OCI-LY1 (cell line): ENCODE results near the gene CAPN14.

Experiments
- EZH2 ChIP-seq: fragments of 200-600 bp; sonication (generic), shearing (Covaris generic); IDR thresholded peaks from 2 replicates; pipeline ENCODE4 v1.8.0; 2017; ENCODE audit warnings: borderline replicate concordance, mixed run types, mild to moderate bottlenecking, antibody characterized with exemption, low read length, moderate library complexity, mixed read lengths
- TF ChIP-seq, protein P1 (sequence below): fragments of 200-600 bp; sonication (generic), shearing (Covaris generic); IDR thresholded peaks from 2 replicates; pipeline ENCODE4 v1.5.1; 2017; ENCODE audit warnings: mild to moderate bottlenecking, antibody characterized with exemption, low read length, moderate library complexity, mixed read lengths

DNA sequence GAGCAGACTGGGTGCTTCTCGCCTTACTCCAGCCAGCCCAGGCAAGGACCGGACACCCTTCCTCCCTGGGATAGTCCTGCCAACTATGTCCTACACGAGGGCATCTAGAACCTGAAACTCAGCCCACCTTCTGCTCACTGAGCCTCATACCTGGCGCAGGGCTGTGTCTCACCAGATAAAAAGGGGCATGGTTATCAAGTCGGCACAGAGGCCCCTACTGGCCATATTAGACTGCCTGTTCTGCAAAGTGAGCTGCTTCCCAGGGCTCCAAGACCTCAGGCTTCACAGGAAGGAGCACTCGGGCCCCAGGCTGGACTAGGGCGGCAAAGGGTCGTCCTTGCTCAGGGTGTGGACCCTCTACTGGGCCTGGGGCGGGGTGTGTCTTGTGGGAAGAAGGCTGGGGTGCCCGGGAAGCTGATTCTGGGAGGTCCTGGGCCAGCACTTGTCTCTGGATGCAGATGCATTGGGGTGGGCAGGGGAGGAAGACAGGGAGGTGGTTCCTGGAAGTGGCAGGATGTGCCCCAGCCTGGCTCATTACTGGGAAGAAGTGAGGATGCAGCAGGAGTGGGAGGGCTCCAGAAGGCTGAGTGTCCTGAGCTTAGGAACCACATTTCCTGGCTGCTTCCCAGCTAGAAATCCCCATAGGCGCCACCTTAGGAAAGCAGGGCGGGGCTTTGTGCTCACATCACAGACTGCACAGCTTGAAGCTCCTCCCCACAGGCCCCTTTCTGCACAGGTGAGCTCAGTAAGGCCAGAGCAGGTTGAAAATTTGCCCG lies 36.2 kb upstream of the CAPN14 start:
- TF ChIP-seq, protein P1, sequence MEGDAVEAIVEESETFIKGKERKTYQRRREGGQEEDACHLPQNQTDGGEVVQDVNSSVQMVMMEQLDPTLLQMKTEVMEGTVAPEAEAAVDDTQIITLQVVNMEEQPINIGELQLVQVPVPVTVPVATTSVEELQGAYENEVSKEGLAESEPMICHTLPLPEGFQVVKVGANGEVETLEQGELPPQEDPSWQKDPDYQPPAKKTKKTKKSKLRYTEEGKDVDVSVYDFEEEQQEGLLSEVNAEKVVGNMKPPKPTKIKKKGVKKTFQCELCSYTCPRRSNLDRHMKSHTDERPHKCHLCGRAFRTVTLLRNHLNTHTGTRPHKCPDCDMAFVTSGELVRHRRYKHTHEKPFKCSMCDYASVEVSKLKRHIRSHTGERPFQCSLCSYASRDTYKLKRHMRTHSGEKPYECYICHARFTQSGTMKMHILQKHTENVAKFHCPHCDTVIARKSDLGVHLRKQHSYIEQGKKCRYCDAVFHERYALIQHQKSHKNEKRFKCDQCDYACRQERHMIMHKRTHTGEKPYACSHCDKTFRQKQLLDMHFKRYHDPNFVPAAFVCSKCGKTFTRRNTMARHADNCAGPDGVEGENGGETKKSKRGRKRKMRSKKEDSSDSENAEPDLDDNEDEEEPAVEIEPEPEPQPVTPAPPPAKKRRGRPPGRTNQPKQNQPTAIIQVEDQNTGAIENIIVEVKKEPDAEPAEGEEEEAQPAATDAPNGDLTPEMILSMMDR = no peak
- TF ChIP-seq EZH2 = no peak
